H54 (cell line): ENCODE results near the gene NFYB.

Experiments used
- DNase-seq: peaks from one replicate; pipeline ENCODE4 v3.0.0; 2011; ENCODE audit warnings: low spot score, mixed read lengths; ENCODE audit not compliant: insufficient read length
- FAIRE-seq: peaks from 3 replicates; lab custom pipeline; 2011; peaks lifted over from hg19 to GRCh38; lab: Jason Lieb, UNC
- POLR2A ChIP-seq: IDR thresholded peaks from 2 replicates; pipeline ENCODE4 v1.6.1; 2011; ENCODE audit warnings: low read depth, mild to moderate bottlenecking, low read length

NFYB gene

GRCh38 chr12:104080764-104081163 is 57.2 kb downstream of the NFYB start:
- no peak for TF ChIP-seq POLR2A
- peak; percentile 6 for FAIRE-seq
- no peak for DNase-seq

GRCh38 chr12:104079024-104079423 is 59.0 kb downstream of the NFYB start:
- no peak for TF ChIP-seq POLR2A

GRCh38 chr12:104073699-104074098 is 64.3 kb downstream of the NFYB start:
- no peak for TF ChIP-seq POLR2A
- FAIRE-seq (no peak), DNase-seq (no peak)

More at GRCh38 chr12:104079024-104079423, 59.0 kb downstream of the NFYB start:
- FAIRE-seq (no peak), DNase-seq (no peak)

- FAIRE-seq (no peak), DNase-seq (no peak)
- no peak for TF ChIP-seq POLR2A
Measured at GRCh38 chr12:104072099-104072498, 65.9 kb downstream of the NFYB start.
